GM12878 (cell line): ENCODE measurements around the gene HPCA. TPM values are rescaled to one million over a fixed set of nuclear protein-coding genes. Genes with fewer than 3 reads are reported as not detected.

ENCODE experiments used
- ATAC-seq: fragments of 200-7000 bp; cut with Tn5 transposase; 3 replicates; pipeline ENCODE4 v1.9.1; 2020; ENCODE audit warnings: mild to moderate bottlenecking, moderate library complexity
- BruUV-seq: library from RNA; stranded (reverse); fragments of 400-500 nt; replicated peaks from 2 replicates; lab custom pipeline; 2021; lab: Mats Ljungman, UMichigan
- CTCF ChIA-PET: fragments of 300-600 bp; sonication (Branson Sonifier 250); formaldehyde crosslinking; extraction: SDS; loops from one replicate; lab custom pipeline; 2021; ENCODE audit warnings: inconsistent platforms; lab: Yijun Ruan, JAX
- POLR2A ChIA-PET: fragments of 350-600 bp; formaldehyde crosslinking; extraction: SDS; loops from one replicate; lab custom pipeline; 2021; ENCODE audit warnings: inconsistent platforms; lab: Charles Lee
- RAD21 ChIA-PET: fragments of 300-600 bp; sonication (Branson Sonifier 250); formaldehyde crosslinking; loops from one replicate; lab custom pipeline; 2023; ENCODE audit warnings: antibody characterized with exemption; ENCODE audit not compliant: unreplicated experiment; lab: Charles Lee
- SMC1A ChIA-PET: fragments of 300-600 bp; sonication (Branson Sonifier 250); formaldehyde crosslinking; loops from one replicate; lab custom pipeline; 2023; ENCODE audit not compliant: unreplicated experiment, uncharacterized antibody; lab: Charles Lee
- DNase-seq: peaks from one replicate; pipeline ENCODE4 v3.0.0-alpha.2; 2011; ENCODE audit warnings: low read depth, low spot score
- FAIRE-seq: peaks from 3 replicates; lab custom pipeline; 2011; peaks lifted over from hg19 to GRCh38; lab: Jason Lieb, UNC
- H2AFZ ChIP-seq: 2 replicates; pipeline ENCODE4 v1.6.0; 2011; ENCODE audit warnings: low read depth, low read length, control low read depth; ENCODE audit not compliant: control insufficient read depth
- H3K27ac ChIP-seq: 2 replicates; pipeline ENCODE4 v1.5.1; 2011; ENCODE audit warnings: control low read depth; ENCODE audit not compliant: control insufficient read depth, insufficient read depth
- H3K27me3 ChIP-seq, 2 experiments: replicated peaks in 1 of 2; 2 replicates each; pipeline versions ENCODE4 v1.6.0 to v1.6.1; 2011; ENCODE audit warnings: low read length in 1 of 2; ENCODE audit not compliant: control insufficient read depth in 2 of 2, insufficient read depth in 2 of 2
- H3K36me3 ChIP-seq, 2 experiments: 2 replicates each; pipeline ENCODE4 v1.5.1; 2011; ENCODE audit warnings: low read length in 1 of 2; ENCODE audit not compliant: control insufficient read depth in 2 of 2, insufficient read depth in 2 of 2
- H3K4me1 ChIP-seq: 2 replicates; pipeline ENCODE4 v1.6.1; 2011; ENCODE audit warnings: mild to moderate bottlenecking, low read length, moderate library complexity, mixed read lengths; ENCODE audit not compliant: control insufficient read depth, insufficient read depth
- H3K4me2 ChIP-seq: 2 replicates; pipeline ENCODE4 v1.6.0; 2011; ENCODE audit warnings: control low read depth; ENCODE audit not compliant: control insufficient read depth, insufficient read depth
- H3K4me3 ChIP-seq: fragments of 200-600 bp; sonication (generic); 2 replicates; pipeline ENCODE4 v1.5.1; 2016
- H3K79me2 ChIP-seq: 2 replicates; pipeline ENCODE4 v1.6.0; 2011; ENCODE audit warnings: low read length; ENCODE audit not compliant: control insufficient read depth, insufficient read depth
- H3K9ac ChIP-seq: 2 replicates; pipeline ENCODE4 v1.8.0; 2011; ENCODE audit warnings: low read length, control low read depth, mixed read lengths; ENCODE audit not compliant: control insufficient read depth, insufficient read depth
- H3K9me3 ChIP-seq: replicated peaks from 3 replicates; pipeline ENCODE4 v1.5.1; 2011; ENCODE audit warnings: mild to moderate bottlenecking, low read length; ENCODE audit not compliant: control insufficient read depth, insufficient read depth
- H4K20me1 ChIP-seq: 2 replicates; pipeline ENCODE4 v1.6.0; 2011; ENCODE audit not compliant: control insufficient read depth, insufficient read depth
- BCL11A ChIP-seq: IDR thresholded peaks from 2 replicates; pipeline ENCODE4 v1.6.1; 2011; ENCODE audit warnings: low read depth, low read length
- EED ChIP-seq: sonication (generic); IDR thresholded peaks from 2 replicates; pipeline ENCODE4 v1.6.1; 2016; ENCODE audit warnings: antibody characterized with exemption, low read depth
- IRF5 ChIP-seq: fragments of 450-650 bp; IDR thresholded peaks from 2 replicates; pipeline ENCODE4 v1.6.1; 2017; ENCODE audit warnings: borderline replicate concordance
- NBN ChIP-seq: fragments of 450-650 bp; IDR thresholded peaks from 2 replicates; pipeline ENCODE4 v1.6.1; 2016
- NR2C1 ChIP-seq: fragments of 450-650 bp; IDR thresholded peaks from 2 replicates; pipeline ENCODE4 v1.6.1; 2017; ENCODE audit warnings: antibody characterized with exemption, mild to moderate bottlenecking, moderate library complexity
- NRF1 ChIP-seq: conservative IDR thresholded peaks from 2 replicates; pipeline ENCODE4 v1.6.1; 2011; ENCODE audit warnings: mild to moderate bottlenecking, low read depth, low read length, improper control_type of control experiment
- TARDBP ChIP-seq: IDR thresholded peaks from 2 replicates; pipeline ENCODE4 v1.6.1; 2016; ENCODE audit warnings: borderline replicate concordance
- WGBS: methylation state at CpG from one replicate; pipeline ENCODE4 v1.1.6; 2016; ENCODE audit warnings: low lambda C conversion rate; ENCODE audit not compliant: insufficient replicate concordance, insufficient coverage; ENCODE audit errors: missing lambda C conversion rate; 5-methylcytosine and 5-hydroxymethylcytosine counted together
- in situ Hi-C: fragments of 300-500 bp; cut with MboI; formaldehyde crosslinking; loops from 9 replicates; pipeline ENCODE4 v1.14.3; 2018; ENCODE audit warnings: mixed read lengths
- intact Hi-C: fragments of 100-400 bp; cut with micrococcal nuclease; formaldehyde crosslinking; loops from one replicate; pipeline ENCODE4 v1.14.2; 2022; ENCODE audit not compliant: unreplicated experiment
- polyA plus RNA-seq, 11 experiments: library from polyadenylated mRNA; depleted of rRNA in 4 of 11; unstranded in 6 of 11; stranded (reverse) in 5 of 11; fragments of >200 nt; fragmentation: Nextera tagmentation in 4 of 11; fragmentation: Illumina TruSeq in 1 of 11; extraction: Ambion mirVana in 4 of 11; extraction: Trizol in 1 of 11; gene quantifications; 1 replicate in 1 of 11; 2 replicates in 10 of 11; pipeline versions ENCODE4 v1.2.1 to v1.2.3, GENCODE V29; 2011 to 2016; ENCODE audit warnings: inconsistent platforms in 2 of 11, missing spikeins in 2 of 11, low read depth in 1 of 11
- total RNA-seq, 4 experiments: library from RNA; depleted of rRNA in 3 of 4; stranded (reverse); fragments of >200 nt in 3 of 4; fragmentation: Illumina TruSeq in 1 of 4; extraction: Trizol in 1 of 4; gene quantifications; 2 replicates each; pipeline versions ENCODE4 v1.2.1 to v1.2.3, GENCODE V29; 2013 to 2021

The HPCA gene
- total and polyA plus RNA-seq, 10 of the 15 experiments (the other 5 are each of a cell fraction or from before 2014, with no cell fraction given): 0.11 TPM; not detected in 9

DNA sequence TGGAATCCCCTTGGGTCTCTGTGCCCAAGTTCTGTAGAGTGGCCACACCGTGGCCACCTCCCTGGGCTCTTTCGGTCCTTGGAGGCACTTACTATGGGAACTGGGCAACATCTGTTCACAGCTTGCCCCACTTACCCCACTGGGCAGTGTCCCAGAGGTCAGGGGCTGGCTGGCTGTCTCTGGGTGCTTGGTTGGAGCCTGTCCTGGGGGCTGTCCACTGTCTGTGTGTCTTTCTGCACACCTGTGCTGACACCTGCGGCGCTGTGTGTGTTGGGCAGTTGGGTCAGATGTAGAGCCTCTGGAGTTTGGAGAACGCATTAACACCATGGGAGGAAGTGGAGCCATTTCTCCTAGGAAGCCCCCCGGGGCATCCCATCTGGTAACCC is 16.2 kb downstream of the HPCA start:
- ChIA-PET SMC1A (no interaction called here), POLR2A (no interaction called here), RAD21 (interaction anchor here (0.5 kb wide), 1 partner anchor 382 kb away, joined by 3 read pairs; no protein-coding TSS in a partner anchor), CTCF (interaction anchor here (1.7 kb wide), 1 partner anchor 10 kb away, joined by 4 read pairs; no protein-coding TSS in a partner anchor)
- Histone ChIP-seq H3K4me3 (no peak overlapping the region), H3K79me2 (no peaks in the 10 kb centered on the region), H3K27me3 (peaks cover 2 to 7% of the 10 kb centered on the region in 2 experiments), H3K4me2 (no peak overlapping the region), H3K36me3 (no peaks in the 10 kb centered on the region), H2AFZ (no peak overlapping the region), H3K9ac (no peak overlapping the region), H3K9me3 (no peaks in the 10 kb centered on the region), H3K4me1 (no peaks in the 10 kb centered on the region), H3K27ac (no peak overlapping the region), H4K20me1 (no peaks in the 10 kb centered on the region)
- no peak for ATAC-seq
- no peak for DNase-seq
- in situ Hi-C loops: no loop called here
- BruUV-seq: no TSS peak
- intact Hi-C loops: no loop called here
- TF ChIP-seq TARDBP (no peak), NRF1 (no peak), BCL11A (no peak), NBN (no peak), IRF5 (no peak), EED (no peak), NR2C1 (no peak)
- WGBS: 59% methylated on average over 6 of the region's 6 CpGs
- FAIRE-seq: no peak
